ENCODE measurements around the gene CDC123.
A peak's percentile ranks its signal among the peaks of the same experiment; 100 is the strongest.
"Not testable (repeated sequence)": the region's sequence is repeated elsewhere in the genome, so short reads cannot be mapped to it uniquely, and the experiment has no call there.

CDC123 gene

GRCh38 chr10:12243864-12244620, 48.1 kb downstream of the CDC123 start:
- peaks cover 11% of the 10 kb centered on the region for H3K36me3 ChIP-seq (replicated peaks; ENCODE audit: low read depth, low read length)
- H4K20me1 ChIP-seq (ENCODE audit: insufficient read depth, low read length), result peaks cover 16% of the 10 kb centered on the region; the same call in 1 of the 2 replicates
- H3K4me1 ChIP-seq (ENCODE audit: low read length), result peaks cover 33% of the 10 kb centered on the region
- H3K9ac ChIP-seq (ENCODE audit: low read length), result no peak overlapping the region
- no peaks in the 10 kb centered on the region for H3K27me3 ChIP-seq (ENCODE audit: low read depth, low read length)
- H2AFZ ChIP-seq (ENCODE audit: low read depth, low read length), result no peak overlapping the region
- H3K79me2 ChIP-seq (ENCODE audit: low read length), result peaks cover 11% of the 10 kb centered on the region
- H3K27ac ChIP-seq (ENCODE audit: low read length), result peak overlapping the region; percentile 41
- no peak for TF ChIP-seq EZH2phosphoT487 (IDR thresholded peaks at IDR 0.05; ENCODE audit: low read depth)
- TF ChIP-seq, protein P1, sequence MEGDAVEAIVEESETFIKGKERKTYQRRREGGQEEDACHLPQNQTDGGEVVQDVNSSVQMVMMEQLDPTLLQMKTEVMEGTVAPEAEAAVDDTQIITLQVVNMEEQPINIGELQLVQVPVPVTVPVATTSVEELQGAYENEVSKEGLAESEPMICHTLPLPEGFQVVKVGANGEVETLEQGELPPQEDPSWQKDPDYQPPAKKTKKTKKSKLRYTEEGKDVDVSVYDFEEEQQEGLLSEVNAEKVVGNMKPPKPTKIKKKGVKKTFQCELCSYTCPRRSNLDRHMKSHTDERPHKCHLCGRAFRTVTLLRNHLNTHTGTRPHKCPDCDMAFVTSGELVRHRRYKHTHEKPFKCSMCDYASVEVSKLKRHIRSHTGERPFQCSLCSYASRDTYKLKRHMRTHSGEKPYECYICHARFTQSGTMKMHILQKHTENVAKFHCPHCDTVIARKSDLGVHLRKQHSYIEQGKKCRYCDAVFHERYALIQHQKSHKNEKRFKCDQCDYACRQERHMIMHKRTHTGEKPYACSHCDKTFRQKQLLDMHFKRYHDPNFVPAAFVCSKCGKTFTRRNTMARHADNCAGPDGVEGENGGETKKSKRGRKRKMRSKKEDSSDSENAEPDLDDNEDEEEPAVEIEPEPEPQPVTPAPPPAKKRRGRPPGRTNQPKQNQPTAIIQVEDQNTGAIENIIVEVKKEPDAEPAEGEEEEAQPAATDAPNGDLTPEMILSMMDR (IDR thresholded peaks at IDR 0.05; ENCODE audit: low read depth, low read length), result no peak
- H3K9me3 ChIP-seq (ENCODE audit: insufficient read depth, low read length), result no peaks in the 10 kb centered on the region
- H3K4me3 ChIP-seq (ENCODE audit: low read length), result no peak overlapping the region
- peak overlapping the region; percentile 8; the same call in 1 of the 2 replicates for H3K4me2 ChIP-seq (ENCODE audit: low read length)

- Histone ChIP-seq H3K4me2 (ENCODE audit: low read length) (no peak overlapping the region), H3K4me3 (ENCODE audit: low read length) (no peak overlapping the region), H3K4me1 (ENCODE audit: low read length) (peaks cover 3% of the 10 kb centered on the region; the same call in 1 of the 2 replicates), H2AFZ (ENCODE audit: low read depth, low read length) (no peak overlapping the region), H3K79me2 (ENCODE audit: low read length) (no peaks in the 10 kb centered on the region), H4K20me1 (ENCODE audit: insufficient read depth, low read length) (no peaks in the 10 kb centered on the region), H3K9ac (ENCODE audit: low read length) (no peak overlapping the region), H3K27ac (ENCODE audit: low read length) (no peak overlapping the region), H3K9me3 (ENCODE audit: insufficient read depth, low read length) (no peaks in the 10 kb centered on the region), H3K36me3 (replicated peaks; ENCODE audit: low read depth, low read length) (peaks cover 8% of the 10 kb centered on the region), H3K27me3 (ENCODE audit: low read depth, low read length) (no peaks in the 10 kb centered on the region)
- TF ChIP-seq, protein P1 (IDR thresholded peaks at IDR 0.05; ENCODE audit: low read depth, low read length), result no peak
- TF ChIP-seq EZH2phosphoT487 (IDR thresholded peaks at IDR 0.05; ENCODE audit: low read depth), result no peak
Measured at GRCh38 chr10:12250181-12250580, 54.2 kb downstream of the CDC123 start.

- not testable (repeated sequence) for H3K36me3 ChIP-seq (replicated peaks; ENCODE audit: low read depth, low read length); H2AFZ ChIP-seq (ENCODE audit: low read depth, low read length)
Measured at GRCh38 chr10:12250702-12251101, 54.7 kb downstream of the CDC123 start.

DNA sequence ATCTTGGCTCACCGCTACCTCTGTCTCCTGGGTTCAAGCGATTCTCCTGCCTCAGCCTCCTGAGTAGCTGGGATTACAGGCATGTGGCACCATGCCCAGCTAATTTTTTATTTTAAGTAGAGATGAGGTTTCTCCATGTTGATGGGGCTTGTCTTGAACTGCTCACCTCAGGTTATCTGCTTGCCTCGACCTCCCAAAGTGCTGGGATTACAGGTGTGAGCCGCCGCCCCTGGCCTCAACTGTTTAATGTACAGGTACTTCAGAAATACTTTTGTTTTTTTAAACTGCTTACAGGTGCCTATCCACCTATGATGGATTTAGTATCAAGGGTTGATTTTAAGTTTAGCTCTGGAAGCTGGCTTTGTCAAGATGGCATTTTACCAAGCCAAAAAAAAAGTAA, 55.6 kb downstream of the CDC123 start:
- TF ChIP-seq, protein P1 (IDR thresholded peaks at IDR 0.05; ENCODE audit: low read depth, low read length), result no peak
- H3K27me3 ChIP-seq (ENCODE audit: low read depth, low read length), result no peaks in the 10 kb centered on the region
- H3K9ac ChIP-seq (ENCODE audit: low read length), result no peak overlapping the region
- H3K79me2 ChIP-seq (ENCODE audit: low read length), result no peaks in the 10 kb centered on the region
- H3K27ac ChIP-seq (ENCODE audit: low read length), result no peak overlapping the region
- no peak overlapping the region for H3K4me2 ChIP-seq (ENCODE audit: low read length)
- H3K4me3 ChIP-seq (ENCODE audit: low read length), result no peak overlapping the region
- H3K36me3 ChIP-seq (replicated peaks; ENCODE audit: low read depth, low read length), result peaks cover 8% of the 10 kb centered on the region
- H4K20me1 ChIP-seq (ENCODE audit: insufficient read depth, low read length), result no peaks in the 10 kb centered on the region
- no peak overlapping the region for H2AFZ ChIP-seq (ENCODE audit: low read depth, low read length)
- H3K4me1 ChIP-seq (ENCODE audit: low read length), result peaks cover 3% of the 10 kb centered on the region; the same call in 1 of the 2 replicates
- no peaks in the 10 kb centered on the region for H3K9me3 ChIP-seq (ENCODE audit: insufficient read depth, low read length)

More at GRCh38 chr10:12250702-12251101, 54.7 kb downstream of the CDC123 start:
- H4K20me1 ChIP-seq (ENCODE audit: insufficient read depth, low read length); H3K4me2 ChIP-seq (ENCODE audit: low read length); H3K79me2 ChIP-seq (ENCODE audit: low read length); H3K27me3 ChIP-seq (ENCODE audit: low read depth, low read length); H3K27ac ChIP-seq (ENCODE audit: low read length); H3K4me3 ChIP-seq (ENCODE audit: low read length); H3K4me1 ChIP-seq (ENCODE audit: low read length); H3K9me3 ChIP-seq (ENCODE audit: insufficient read depth, low read length); H3K9ac ChIP-seq (ENCODE audit: low read length): not testable (repeated sequence)

All from OCI-LY3 (cell line).